Endodermal cell (in vitro differentiated cells): ENCODE data around the gene FUT8. TPM values are rescaled to one million over a fixed set of nuclear protein-coding genes. Genes with fewer than 3 reads are reported as not detected.

Experiments used
- DNase-seq: peaks from one replicate; pipeline ENCODE4 v3.0.0-alpha.2; 2017
- H3K27ac ChIP-seq: 2 replicates; pipeline ENCODE4 v1.5.1; 2013; ENCODE audit warnings: mild to moderate bottlenecking, low read depth, low read length, moderate library complexity
- H3K27me3 ChIP-seq: 2 replicates; pipeline ENCODE4 v1.6.1; 2013; ENCODE audit warnings: mild to moderate bottlenecking, low read length, moderate library complexity; ENCODE audit not compliant: insufficient read depth, control insufficient read depth, poor library complexity, severe bottlenecking
- H3K36me3 ChIP-seq: 2 replicates; pipeline ENCODE4 v1.7.0; 2013; ENCODE audit warnings: mild to moderate bottlenecking, low read length, moderate library complexity; ENCODE audit not compliant: control insufficient read depth, insufficient read depth
- H3K4me1 ChIP-seq: one replicate; pipeline ENCODE4 v1.7.0; 2013; ENCODE audit warnings: low read length; ENCODE audit not compliant: control insufficient read depth, insufficient read depth
- H3K4me3 ChIP-seq: 2 replicates; pipeline ENCODE4 v1.5.1; 2013; ENCODE audit warnings: mild to moderate bottlenecking, low read length, moderate library complexity
- H3K9ac ChIP-seq: 2 replicates; pipeline ENCODE4 v1.6.1; 2013; ENCODE audit warnings: mild to moderate bottlenecking, low read length, moderate library complexity; ENCODE audit not compliant: poor library complexity, severe bottlenecking; ENCODE audit errors: extremely low read depth
- H3K9me3 ChIP-seq: 2 replicates; pipeline ENCODE4 v1.6.1; 2013; ENCODE audit warnings: mild to moderate bottlenecking, low read length, moderate library complexity; ENCODE audit not compliant: control insufficient read depth
- H3K27ac Mint-ChIP-seq: 2 replicates; pipeline ENCODE4 v1.8.0; 2020; ENCODE audit warnings: mixed read lengths
- H3K27me3 Mint-ChIP-seq: 2 replicates; pipeline ENCODE4 v1.8.0; 2021; ENCODE audit warnings: mild to moderate bottlenecking, mixed read lengths; ENCODE audit not compliant: insufficient read depth
- H3K36me3 Mint-ChIP-seq: 2 replicates; pipeline ENCODE4 v1.8.0; 2020; ENCODE audit warnings: low read depth, mixed read lengths
- H3K4me1 Mint-ChIP-seq: 2 replicates; pipeline ENCODE4 v1.8.0; 2020; ENCODE audit warnings: mixed read lengths
- H3K4me3 Mint-ChIP-seq: 2 replicates; pipeline ENCODE4 v1.8.0; 2020; ENCODE audit warnings: mild to moderate bottlenecking, moderate library complexity, mixed read lengths
- H3K9me3 Mint-ChIP-seq: 2 replicates; pipeline ENCODE4 v1.8.0; 2020; ENCODE audit warnings: mild to moderate bottlenecking, mixed read lengths
- WGBS, 2 experiments: methylation state at CpG; one replicate each; pipeline versions ENCODE4 v1.1.5 to v1.1.7; 2013; ENCODE audit warnings: missing lambda C conversion rate in 2 of 2, mixed read lengths in 1 of 2; ENCODE audit not compliant: insufficient coverage in 1 of 2, insufficient read length in 1 of 2; 5-methylcytosine and 5-hydroxymethylcytosine counted together
- total RNA-seq, 2 donors: library from RNA; stranded (reverse); fragmentation: NEBNext Ultra II Directional in 1 of 2; extraction: Animal tissue kit (Norgen Biotek cat#: 25700) in 1 of 2; gene quantifications; 2 replicates in 1 of 2; 3 replicates in 1 of 2; pipeline ENCODE4 v1.2.1, GENCODE V29; 2021
- TF ChIP-seq, protein P1 (sequence below): fragments of 200-600 bp; sonication (generic); conservative IDR thresholded peaks from 2 replicates; pipeline ENCODE4 v1.5.0; 2021; ENCODE audit warnings: antibody characterized with exemption, mild to moderate bottlenecking

Gene FUT8
- total RNA-seq, 2 donors from 2014 or later = 63.9 to 76.9 TPM

DNA sequence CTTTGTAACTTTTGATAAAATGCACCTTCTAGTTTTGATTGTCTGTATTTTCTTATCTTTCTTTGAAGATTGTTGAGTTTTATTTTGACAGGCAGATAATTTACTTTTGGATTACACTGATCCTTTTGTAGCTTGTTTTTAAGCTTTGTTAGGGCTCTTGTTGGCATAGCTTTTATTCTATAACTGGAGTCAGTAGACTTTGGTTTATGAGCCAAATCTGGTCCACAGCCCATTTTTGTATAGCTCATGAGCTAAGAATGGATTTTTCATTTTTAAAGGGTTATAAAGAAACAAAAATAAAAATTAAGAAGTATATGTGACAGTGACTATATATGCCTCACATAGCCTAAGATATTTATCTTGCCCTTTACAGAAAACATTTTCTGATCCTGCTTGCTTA lies 142.3 kb downstream of the FUT8 start:
- Histone ChIP-seq H3K27ac (no peak overlapping the region), H3K27me3 (no peaks in the 10 kb centered on the region), H3K36me3 (no peaks in the 10 kb centered on the region), H3K4me3 (peak overlapping the region; percentile 22), H3K9ac (no peak overlapping the region), H3K9me3 (no peaks in the 10 kb centered on the region), H3K4me1 (peaks cover 18% of the 10 kb centered on the region)
- H3K27ac Mint-ChIP-seq = no peak overlapping the region
- peaks cover 5% of the 10 kb centered on the region for H3K4me1 Mint-ChIP-seq
- no peak for DNase-seq
- TF ChIP-seq, protein P1, sequence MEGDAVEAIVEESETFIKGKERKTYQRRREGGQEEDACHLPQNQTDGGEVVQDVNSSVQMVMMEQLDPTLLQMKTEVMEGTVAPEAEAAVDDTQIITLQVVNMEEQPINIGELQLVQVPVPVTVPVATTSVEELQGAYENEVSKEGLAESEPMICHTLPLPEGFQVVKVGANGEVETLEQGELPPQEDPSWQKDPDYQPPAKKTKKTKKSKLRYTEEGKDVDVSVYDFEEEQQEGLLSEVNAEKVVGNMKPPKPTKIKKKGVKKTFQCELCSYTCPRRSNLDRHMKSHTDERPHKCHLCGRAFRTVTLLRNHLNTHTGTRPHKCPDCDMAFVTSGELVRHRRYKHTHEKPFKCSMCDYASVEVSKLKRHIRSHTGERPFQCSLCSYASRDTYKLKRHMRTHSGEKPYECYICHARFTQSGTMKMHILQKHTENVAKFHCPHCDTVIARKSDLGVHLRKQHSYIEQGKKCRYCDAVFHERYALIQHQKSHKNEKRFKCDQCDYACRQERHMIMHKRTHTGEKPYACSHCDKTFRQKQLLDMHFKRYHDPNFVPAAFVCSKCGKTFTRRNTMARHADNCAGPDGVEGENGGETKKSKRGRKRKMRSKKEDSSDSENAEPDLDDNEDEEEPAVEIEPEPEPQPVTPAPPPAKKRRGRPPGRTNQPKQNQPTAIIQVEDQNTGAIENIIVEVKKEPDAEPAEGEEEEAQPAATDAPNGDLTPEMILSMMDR = no peak
- no peak overlapping the region for H3K4me3 Mint-ChIP-seq
- H3K36me3 Mint-ChIP-seq = no peaks in the 10 kb centered on the region
- H3K27me3 Mint-ChIP-seq = no peaks in the 10 kb centered on the region
- no peaks in the 10 kb centered on the region for H3K9me3 Mint-ChIP-seq

DNA sequence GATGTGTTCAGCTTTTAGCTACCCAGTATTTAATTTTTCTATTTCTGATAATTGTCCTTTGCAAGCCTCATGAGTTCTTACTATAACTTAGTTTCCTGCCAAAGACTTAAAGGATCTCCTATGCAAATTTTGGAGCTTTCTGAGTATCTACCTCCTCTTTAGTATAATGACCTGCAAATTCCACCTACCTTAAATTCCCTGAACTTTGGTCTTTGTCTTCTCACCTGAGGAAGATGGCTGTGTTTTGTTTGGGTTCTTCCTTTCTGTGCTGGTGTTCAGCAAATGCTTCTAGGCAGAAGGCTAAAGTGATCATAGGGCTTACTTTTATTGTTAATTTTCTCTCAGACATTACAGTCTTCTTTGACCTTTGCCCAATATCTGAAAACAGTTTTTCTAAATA lies 142.8 kb downstream of the FUT8 start:
- H3K4me1 ChIP-seq = peaks cover 18% of the 10 kb centered on the region
- no peaks in the 10 kb centered on the region for H3K36me3 Mint-ChIP-seq
- no peak overlapping the region for H3K9ac ChIP-seq
- no peaks in the 10 kb centered on the region for H3K27me3 Mint-ChIP-seq
- no peak overlapping the region for H3K4me3 Mint-ChIP-seq
- TF ChIP-seq, protein P1 = no peak
- no peak for DNase-seq
- peaks cover 5% of the 10 kb centered on the region for H3K4me1 Mint-ChIP-seq
- H3K27me3 ChIP-seq = no peaks in the 10 kb centered on the region
- peak overlapping the region; percentile 22 for H3K4me3 ChIP-seq
- no peaks in the 10 kb centered on the region for H3K9me3 ChIP-seq
- no peak overlapping the region for H3K27ac Mint-ChIP-seq
- H3K9me3 Mint-ChIP-seq = no peaks in the 10 kb centered on the region
- no peak overlapping the region for H3K27ac ChIP-seq
- no peaks in the 10 kb centered on the region for H3K36me3 ChIP-seq

DNA sequence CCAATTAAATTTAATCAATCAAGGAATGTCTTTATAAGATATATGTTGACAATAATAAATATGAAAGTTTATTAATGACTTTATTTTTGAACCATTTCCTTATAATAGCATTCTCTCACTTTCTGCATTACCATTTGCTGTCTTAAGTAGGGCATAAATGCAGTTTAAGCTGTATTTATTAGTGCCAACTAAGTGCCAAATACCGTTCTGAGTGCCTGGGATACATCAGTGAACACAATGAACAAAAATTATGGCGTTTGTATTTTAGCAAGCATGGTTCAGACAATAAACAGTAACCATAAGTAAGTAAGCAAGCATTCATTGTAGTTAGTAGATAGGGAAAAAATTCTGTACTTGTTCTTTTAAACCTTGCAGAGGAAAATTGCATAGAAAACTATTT lies 145.8 kb downstream of the FUT8 start:
- Mint-ChIP-seq H3K36me3 (peaks cover 3% of the 10 kb centered on the region), H3K27ac (no peak overlapping the region), H3K4me3 (no peak overlapping the region), H3K4me1 (peaks cover 5% of the 10 kb centered on the region), H3K9me3 (no peaks in the 10 kb centered on the region), H3K27me3 (no peaks in the 10 kb centered on the region)
- H3K9me3 ChIP-seq = no peaks in the 10 kb centered on the region
- WGBS, 2 experiments = 94 to 95% methylated on average over 2 of the region's 2 CpGs
- H3K27ac ChIP-seq = no peak overlapping the region
- TF ChIP-seq, protein P1 = no peak
- DNase-seq = no peak
- no peak overlapping the region for H3K4me3 ChIP-seq
- peaks cover 19% of the 10 kb centered on the region for H3K36me3 ChIP-seq
- no peak overlapping the region for H3K9ac ChIP-seq
- peaks cover 18% of the 10 kb centered on the region for H3K4me1 ChIP-seq
- no peaks in the 10 kb centered on the region for H3K27me3 ChIP-seq
